Breast epithelium (tissue), 3 donors: ENCODE measurements around the gene TRNAU1AP.

Source experiments
- POLR2A ChIP-seq: fragments of 450-650 bp; IDR thresholded peaks from one replicate; pipeline ENCODE4 v1.6.1; 2016; ENCODE audit warnings: antibody characterized with exemption, mild to moderate bottlenecking, moderate library complexity
- TF ChIP-seq, protein P1 (sequence below), 3 donors: fragments of 450-650 bp; IDR thresholded peaks; one replicate each; pipeline ENCODE4 v1.5.1; 2016 to 2017; ENCODE audit warnings: antibody characterized with exemption in 3 of 3, mild to moderate bottlenecking in 3 of 3, moderate library complexity in 3 of 3

DNA sequence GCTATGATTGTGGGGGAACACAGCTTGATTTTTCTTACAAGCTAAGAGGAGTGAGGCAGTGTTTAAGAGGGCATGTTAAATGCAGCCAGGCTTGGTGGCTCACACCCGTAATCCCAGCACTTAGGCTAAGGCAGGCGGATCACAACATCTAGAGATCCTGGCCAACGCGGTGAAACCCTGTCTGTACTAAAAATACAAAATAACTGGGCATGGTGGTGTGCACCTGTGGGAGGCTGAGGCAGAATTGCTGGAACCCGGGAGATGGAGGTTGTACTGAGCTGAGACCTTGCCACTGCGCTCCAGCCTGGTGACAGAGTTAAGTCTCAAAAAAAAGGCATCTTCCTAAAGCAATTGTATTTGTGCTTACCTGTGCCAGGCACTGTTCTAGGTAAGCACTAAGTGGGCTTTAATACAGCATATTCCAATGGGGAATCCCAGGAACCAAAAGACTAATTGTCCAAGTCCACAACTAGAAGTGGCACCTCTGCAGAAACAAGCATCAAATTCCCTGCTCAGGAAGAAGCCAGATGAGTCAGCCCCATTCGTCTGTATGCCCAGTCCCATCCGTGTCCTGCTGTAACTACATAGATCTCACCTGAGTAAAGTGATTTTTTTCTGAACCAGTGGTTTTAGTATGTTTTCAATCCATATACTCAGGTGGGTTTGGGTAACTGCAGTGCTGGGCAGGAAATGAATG lies 42.5 kb upstream of the TRNAU1AP start:
- TF ChIP-seq POLR2A: no peak
- TF ChIP-seq, protein P1, sequence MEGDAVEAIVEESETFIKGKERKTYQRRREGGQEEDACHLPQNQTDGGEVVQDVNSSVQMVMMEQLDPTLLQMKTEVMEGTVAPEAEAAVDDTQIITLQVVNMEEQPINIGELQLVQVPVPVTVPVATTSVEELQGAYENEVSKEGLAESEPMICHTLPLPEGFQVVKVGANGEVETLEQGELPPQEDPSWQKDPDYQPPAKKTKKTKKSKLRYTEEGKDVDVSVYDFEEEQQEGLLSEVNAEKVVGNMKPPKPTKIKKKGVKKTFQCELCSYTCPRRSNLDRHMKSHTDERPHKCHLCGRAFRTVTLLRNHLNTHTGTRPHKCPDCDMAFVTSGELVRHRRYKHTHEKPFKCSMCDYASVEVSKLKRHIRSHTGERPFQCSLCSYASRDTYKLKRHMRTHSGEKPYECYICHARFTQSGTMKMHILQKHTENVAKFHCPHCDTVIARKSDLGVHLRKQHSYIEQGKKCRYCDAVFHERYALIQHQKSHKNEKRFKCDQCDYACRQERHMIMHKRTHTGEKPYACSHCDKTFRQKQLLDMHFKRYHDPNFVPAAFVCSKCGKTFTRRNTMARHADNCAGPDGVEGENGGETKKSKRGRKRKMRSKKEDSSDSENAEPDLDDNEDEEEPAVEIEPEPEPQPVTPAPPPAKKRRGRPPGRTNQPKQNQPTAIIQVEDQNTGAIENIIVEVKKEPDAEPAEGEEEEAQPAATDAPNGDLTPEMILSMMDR (IDR thresholded peaks at IDR 0.05): no peak
